Activated naive CD4-positive, alpha-beta T cell treated with Interleukin-2 at 50 U/mL for 16 hours (primary cell): Measurements from ENCODE around the gene TPPP3.

Experiments used
- DNase-seq: peaks from one replicate; pipeline ENCODE4 v3.0.0-alpha.2; 2020

TPPP3 gene

GRCh38 chr16:67403976-67404555 is 10.8 kb upstream of the TPPP3 start:
- no peak for DNase-seq

- no peak for DNase-seq
Measured at GRCh38 chr16:67400901-67401300, 7.6 kb upstream of the TPPP3 start.

GRCh38 chr16:67399749-67400704 is 6.7 kb upstream of the TPPP3 start:
- DNase-seq, result no peak

GRCh38 chr16:67399218-67399733 is 6.0 kb upstream of the TPPP3 start:
- peak; percentile 54 for DNase-seq

- no peak for DNase-seq
Measured at GRCh38 chr16:67398546-67399217, 5.4 kb upstream of the TPPP3 start.

- no peak for DNase-seq
Measured at GRCh38 chr16:67397812-67398545, 4.7 kb upstream of the TPPP3 start.

GRCh38 chr16:67397036-67397801 is 3.9 kb upstream of the TPPP3 start:
- no peak for DNase-seq

GRCh38 chr16:67396159-67397035 is 3.1 kb upstream of the TPPP3 start:
- no peak for DNase-seq

GRCh38 chr16:67395458-67396158 is 2.3 kb upstream of the TPPP3 start:
- no peak for DNase-seq

GRCh38 chr16:67395105-67395457 is 1.8 kb upstream of the TPPP3 start:
- DNase-seq, result no peak

- DNase-seq, result no peak
Measured at GRCh38 chr16:67394155-67395104, 1.1 kb upstream of the TPPP3 start.

- no peak for DNase-seq
Measured at GRCh38 chr16:67393788-67394154, 473 bp upstream of the TPPP3 start.

GRCh38 chr16:67392301-67393059 is 818 bp downstream of the TPPP3 start:
- no peak for DNase-seq

- no peak for DNase-seq
Measured at GRCh38 chr16:67391424-67392300, 1.6 kb downstream of the TPPP3 start.

- DNase-seq, result no peak
Measured at GRCh38 chr16:67390816-67391423, 2.4 kb downstream of the TPPP3 start.

- no peak for DNase-seq
Measured at GRCh38 chr16:67389911-67390815, 3.1 kb downstream of the TPPP3 start.
